Choroid plexus epithelial cell (primary cell): Measurements from ENCODE around the gene CYS1.

ENCODE experiments used
- DNase-seq: peaks from one replicate; pipeline ENCODE4 v3.0.0-alpha.2; 2010; ENCODE audit warnings: low read depth
- H3K4me3 ChIP-seq: 2 replicates; pipeline ENCODE4 v1.5.1; 2011; ENCODE audit warnings: low read depth, mild to moderate bottlenecking, control low read depth, low read length, moderate library complexity
- CTCF ChIP-seq: conservative IDR thresholded peaks from 2 replicates; pipeline ENCODE4 v1.5.1; 2011; ENCODE audit warnings: low read depth, mild to moderate bottlenecking, control low read depth, inconsistent platforms, low read length, moderate library complexity

The CYS1 gene

GRCh38 chr2:10027660-10028330, 52.4 kb downstream of the CYS1 start:
- DNase-seq = no peak
- no peak for TF ChIP-seq CTCF
- no peak overlapping the region for H3K4me3 ChIP-seq

GRCh38 chr2:10026940-10027569, 53.2 kb downstream of the CYS1 start:
- DNase-seq = no peak
- no peak for TF ChIP-seq CTCF
- no peak overlapping the region for H3K4me3 ChIP-seq

- no peak for DNase-seq
- no peak overlapping the region for H3K4me3 ChIP-seq
- TF ChIP-seq CTCF = peak; percentile 27
Observed at GRCh38 chr2:10022966-10023662, 57.1 kb downstream of the CYS1 start.

- no peak for TF ChIP-seq CTCF
- DNase-seq = no peak
- no peak overlapping the region for H3K4me3 ChIP-seq
Observed at GRCh38 chr2:10022445-10022844, 57.8 kb downstream of the CYS1 start.

- no peak for TF ChIP-seq CTCF
- no peak overlapping the region for H3K4me3 ChIP-seq
- no peak for DNase-seq
Observed at GRCh38 chr2:10022041-10022421, 58.2 kb downstream of the CYS1 start.

- no peak overlapping the region for H3K4me3 ChIP-seq
- no peak for TF ChIP-seq CTCF
- no peak for DNase-seq
Observed at GRCh38 chr2:10019602-10020400, 60.4 kb downstream of the CYS1 start.
